GM12865 (cell line): Measurements from ENCODE around the gene TTC21A.
"Not testable (repeated sequence)": the region's sequence is repeated elsewhere in the genome, so short reads cannot be mapped to it uniquely, and the experiment has no call there.

Experiments used
- DNase-seq: peaks from one replicate; pipeline ENCODE4 v3.0.0; 2010; ENCODE audit warnings: low read depth
- H3K4me3 ChIP-seq: 2 replicates; pipeline ENCODE4 v1.5.1; 2011; ENCODE audit warnings: mild to moderate bottlenecking, low read depth, low read length, control low read depth
- TF ChIP-seq, protein P1 (sequence below): IDR thresholded peaks from 2 replicates; pipeline ENCODE4 v1.5.1; 2011; ENCODE audit warnings: low read length, control low read depth, low read depth, inconsistent platforms; ENCODE audit not compliant: insufficient read depth; ENCODE audit errors: missing control alignments

TTC21A gene

DNA sequence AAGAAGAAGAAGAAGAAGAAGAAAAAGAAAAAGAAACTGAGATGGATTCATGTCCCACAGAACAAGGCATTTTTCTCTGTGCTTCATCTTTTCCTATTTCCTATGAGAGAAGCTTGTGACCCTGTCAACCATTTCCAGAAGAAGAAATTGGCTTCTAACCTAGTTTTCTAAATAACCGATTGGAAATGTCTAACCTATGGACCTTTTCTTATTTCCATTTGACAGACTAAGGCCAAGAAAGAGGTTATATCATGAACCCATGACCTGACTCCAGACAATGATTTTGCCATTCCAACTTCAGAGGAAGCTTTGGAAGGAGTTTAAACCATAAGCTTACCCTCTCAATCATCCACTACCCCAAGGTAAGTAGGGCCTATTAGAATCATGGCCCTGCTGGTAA, 62.2 kb downstream of the TTC21A start:
- DNase-seq: no peak
- TF ChIP-seq, protein P1, sequence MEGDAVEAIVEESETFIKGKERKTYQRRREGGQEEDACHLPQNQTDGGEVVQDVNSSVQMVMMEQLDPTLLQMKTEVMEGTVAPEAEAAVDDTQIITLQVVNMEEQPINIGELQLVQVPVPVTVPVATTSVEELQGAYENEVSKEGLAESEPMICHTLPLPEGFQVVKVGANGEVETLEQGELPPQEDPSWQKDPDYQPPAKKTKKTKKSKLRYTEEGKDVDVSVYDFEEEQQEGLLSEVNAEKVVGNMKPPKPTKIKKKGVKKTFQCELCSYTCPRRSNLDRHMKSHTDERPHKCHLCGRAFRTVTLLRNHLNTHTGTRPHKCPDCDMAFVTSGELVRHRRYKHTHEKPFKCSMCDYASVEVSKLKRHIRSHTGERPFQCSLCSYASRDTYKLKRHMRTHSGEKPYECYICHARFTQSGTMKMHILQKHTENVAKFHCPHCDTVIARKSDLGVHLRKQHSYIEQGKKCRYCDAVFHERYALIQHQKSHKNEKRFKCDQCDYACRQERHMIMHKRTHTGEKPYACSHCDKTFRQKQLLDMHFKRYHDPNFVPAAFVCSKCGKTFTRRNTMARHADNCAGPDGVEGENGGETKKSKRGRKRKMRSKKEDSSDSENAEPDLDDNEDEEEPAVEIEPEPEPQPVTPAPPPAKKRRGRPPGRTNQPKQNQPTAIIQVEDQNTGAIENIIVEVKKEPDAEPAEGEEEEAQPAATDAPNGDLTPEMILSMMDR: no peak
- no peak overlapping the region for H3K4me3 ChIP-seq

DNA sequence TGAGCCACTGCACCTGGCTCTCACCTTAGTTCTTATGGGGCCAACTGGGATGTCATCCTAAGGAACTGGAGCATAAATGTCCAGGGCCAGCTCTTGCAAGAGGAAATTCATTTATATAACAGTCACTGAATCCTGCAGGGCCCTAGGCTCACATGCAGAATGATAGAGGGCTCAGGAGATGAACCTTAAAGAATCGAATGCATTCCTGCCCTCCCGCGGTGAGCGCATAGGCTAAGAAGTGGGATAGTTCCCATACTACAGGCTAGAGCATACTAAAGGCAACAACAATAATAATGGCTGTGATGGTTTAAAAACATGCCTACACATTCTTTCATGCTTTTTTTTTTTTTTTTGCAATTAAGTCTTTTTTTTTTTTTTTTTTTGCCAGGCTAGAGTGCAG, 63.0 kb downstream of the TTC21A start:
- no peak for DNase-seq
- TF ChIP-seq, protein P1: no peak
- no peak overlapping the region for H3K4me3 ChIP-seq

DNA sequence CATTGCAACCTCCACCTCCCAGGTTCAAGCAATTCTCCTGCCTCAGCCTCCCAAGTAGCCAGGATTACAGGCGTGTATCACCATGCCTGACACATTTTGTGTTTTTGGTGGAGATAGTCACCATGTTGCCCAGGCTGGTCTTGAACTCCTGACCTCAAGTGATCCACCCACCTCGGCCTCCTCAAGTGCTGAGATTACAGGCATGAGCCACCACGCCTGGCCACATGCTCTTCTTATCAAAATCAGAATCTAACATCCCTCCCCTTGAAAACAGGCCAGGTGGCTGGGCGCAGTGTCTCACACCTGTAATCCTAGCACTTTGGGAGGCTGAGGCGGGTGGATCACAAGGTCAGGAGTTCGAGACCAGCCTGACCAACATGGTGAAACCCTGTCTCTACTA, 63.4 kb downstream of the TTC21A start:
- H3K4me3 ChIP-seq, DNase-seq: not testable (repeated sequence)

DNA sequence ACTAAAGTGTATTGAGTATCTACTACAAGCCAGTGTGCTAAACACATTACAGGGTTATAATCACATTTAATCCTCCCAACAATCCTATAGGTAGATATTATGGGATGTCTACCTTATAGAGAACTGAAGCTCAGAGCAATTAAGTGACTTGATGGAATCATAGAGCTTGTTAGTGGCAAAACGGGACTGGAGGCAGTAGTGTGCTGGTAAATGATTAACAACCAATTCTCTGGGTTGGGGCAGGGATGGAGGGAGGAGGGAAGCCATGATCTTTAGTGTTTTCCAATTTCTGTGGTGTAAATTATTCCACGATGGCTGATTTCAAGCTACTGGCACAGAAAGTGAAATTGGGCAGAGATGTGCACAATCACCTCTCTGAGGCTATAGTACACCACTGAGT, 64.4 kb downstream of the TTC21A start:
- TF ChIP-seq, protein P1: no peak
- no peak for DNase-seq
- H3K4me3 ChIP-seq: no peak overlapping the region

DNA sequence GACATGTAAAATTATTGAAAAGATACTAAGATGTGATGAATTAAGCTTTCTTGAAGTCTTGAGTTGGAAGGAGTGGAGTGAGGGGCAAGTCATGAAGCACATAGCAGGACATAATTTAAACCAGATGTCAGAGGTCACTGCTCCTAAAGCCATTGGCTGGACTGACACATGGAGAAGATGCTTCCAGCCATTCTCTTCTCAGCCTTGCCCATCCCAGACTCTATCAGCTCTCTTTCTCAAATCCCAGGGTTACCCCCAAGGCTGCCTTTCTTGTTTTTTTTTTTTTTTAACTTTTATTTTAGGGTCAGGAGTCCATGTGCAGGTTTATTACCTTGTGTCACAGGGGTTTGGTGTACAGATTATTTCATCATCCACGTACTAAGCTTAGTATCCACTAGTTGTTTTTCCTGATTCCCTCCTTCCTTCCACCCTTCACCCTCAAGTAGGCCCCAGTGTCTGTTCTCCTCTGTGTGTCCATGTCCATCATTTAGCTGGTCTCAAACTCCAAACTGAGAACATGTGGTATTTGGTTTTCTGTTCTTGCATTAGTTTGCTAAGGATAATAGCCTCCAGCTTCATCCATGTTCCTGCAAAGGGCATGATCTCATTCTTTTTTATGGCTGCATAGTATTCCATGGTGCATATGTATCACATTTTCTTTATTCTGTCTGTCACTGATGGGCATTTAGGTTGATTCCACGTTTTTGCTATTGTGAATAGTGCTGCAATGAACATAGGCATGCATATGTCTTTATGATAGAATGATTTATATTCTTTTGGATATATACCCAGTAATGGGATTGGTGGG, 66.0 kb downstream of the TTC21A start:
- DNase-seq: no peak
- H3K4me3 ChIP-seq: no peak overlapping the region
- TF ChIP-seq, protein P1: no peak

DNA sequence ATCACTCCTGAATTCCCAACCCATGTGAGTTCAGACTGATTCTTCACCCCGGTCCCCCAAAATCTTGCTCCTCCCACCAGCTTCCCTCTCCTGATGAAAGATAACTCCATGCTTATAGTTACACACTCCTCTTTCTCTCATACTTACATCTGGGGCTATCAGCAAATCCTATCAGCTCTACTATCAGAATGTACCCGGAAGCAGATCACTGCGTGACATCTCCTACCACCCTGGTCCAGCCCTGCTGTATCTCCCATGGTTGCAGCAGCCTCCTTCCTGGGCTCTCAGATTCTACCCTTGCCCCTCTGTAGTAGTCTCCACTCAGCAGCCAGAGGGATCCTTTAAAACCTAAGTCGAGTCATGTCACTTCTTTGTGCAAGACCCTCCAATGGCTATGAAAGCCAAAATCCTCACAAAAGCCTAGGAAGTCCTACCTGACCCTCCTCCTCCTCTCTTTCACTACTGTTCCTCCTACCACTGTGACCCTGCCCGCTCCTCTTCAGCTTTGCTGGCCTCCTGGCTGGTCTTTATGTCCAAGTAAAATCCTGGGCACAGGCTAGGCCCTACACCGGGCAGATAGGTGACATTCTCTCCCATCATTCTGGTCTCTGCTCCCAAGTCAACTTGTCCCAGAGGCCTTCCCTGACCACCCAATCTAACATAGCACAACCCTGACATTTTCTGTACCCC, 68.7 kb downstream of the TTC21A start:
- no peak for DNase-seq
- TF ChIP-seq, protein P1: no peak
- H3K4me3 ChIP-seq: no peak overlapping the region

DNA sequence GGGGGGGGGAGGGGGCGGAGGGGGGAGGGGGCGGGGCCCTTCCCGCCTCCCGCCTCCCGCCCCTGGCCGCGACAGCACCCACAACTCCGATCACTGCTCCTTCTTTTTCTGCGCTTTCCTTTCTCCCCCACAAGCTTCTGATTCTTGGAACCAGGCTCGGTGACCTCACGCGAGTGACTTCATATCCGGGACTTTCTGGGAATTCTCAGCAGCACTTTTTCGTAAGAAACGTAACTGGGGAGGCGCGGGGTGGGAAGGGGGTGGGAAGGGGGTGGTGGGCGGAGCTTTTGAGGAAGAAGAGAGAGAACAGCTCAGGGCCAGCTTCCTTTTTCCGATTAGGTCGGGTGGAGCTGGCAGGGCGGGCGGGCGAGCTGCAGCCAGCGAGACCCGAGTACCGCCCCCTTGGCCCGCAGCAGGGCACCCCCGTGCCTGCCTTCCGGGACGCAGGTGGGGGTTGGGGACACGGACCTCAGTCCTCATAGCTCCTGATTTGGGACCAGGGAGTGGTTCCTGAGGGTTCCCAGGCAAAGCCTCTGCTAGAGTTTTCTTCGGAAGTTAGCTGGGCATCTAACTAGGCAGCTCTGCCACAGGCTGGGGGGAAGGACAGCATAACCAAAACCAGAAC, 70.3 kb downstream of the TTC21A start:
- peak overlapping the region; percentile 66 for H3K4me3 ChIP-seq
- TF ChIP-seq, protein P1: no peak
- DNase-seq: peak; percentile 77
